Muscle of back (tissue), 11 donors: ENCODE results near the gene ERBIN. TPM values are rescaled to one million over a fixed set of nuclear protein-coding genes. Genes with fewer than 3 reads are reported as not detected.

Experiments
- DNase-seq, 3 donors: peaks; one replicate each; pipeline versions ENCODE4 v3.0.0 to v3.0.0-alpha.2; 2013
- polyA plus RNA-seq, 10 donors: library from polyadenylated mRNA; unstranded; fragments of 120-200 nt; gene quantifications; one replicate each; pipeline ENCODE4 v1.2.1, GENCODE V29; 2013; ENCODE audit not compliant: insufficient read length in 10 of 10

ERBIN gene
- polyA plus RNA-seq, 10 donors: 37.4 to 53.0 (median 49.6) TPM

DNA sequence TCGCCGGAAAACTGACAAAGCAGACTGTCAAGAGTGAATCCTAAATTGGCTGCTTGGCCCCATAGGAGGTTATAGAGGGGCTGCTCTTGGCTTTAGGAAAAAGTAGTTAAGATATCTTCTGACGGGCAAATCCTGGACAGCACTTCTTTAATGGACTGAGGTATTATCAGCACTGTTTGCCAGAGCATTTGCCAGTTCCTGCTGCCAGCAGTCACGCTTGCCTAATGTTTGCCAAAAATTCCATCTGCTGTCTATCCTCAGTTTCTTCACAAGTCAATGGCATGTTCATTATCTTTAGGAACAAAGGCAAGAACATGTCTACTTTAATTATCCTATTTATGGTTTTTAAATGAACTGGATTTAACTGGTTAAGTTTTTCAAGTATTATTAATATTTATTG, 191.9 kb downstream of the ERBIN start:
- no peak for DNase-seq

DNA sequence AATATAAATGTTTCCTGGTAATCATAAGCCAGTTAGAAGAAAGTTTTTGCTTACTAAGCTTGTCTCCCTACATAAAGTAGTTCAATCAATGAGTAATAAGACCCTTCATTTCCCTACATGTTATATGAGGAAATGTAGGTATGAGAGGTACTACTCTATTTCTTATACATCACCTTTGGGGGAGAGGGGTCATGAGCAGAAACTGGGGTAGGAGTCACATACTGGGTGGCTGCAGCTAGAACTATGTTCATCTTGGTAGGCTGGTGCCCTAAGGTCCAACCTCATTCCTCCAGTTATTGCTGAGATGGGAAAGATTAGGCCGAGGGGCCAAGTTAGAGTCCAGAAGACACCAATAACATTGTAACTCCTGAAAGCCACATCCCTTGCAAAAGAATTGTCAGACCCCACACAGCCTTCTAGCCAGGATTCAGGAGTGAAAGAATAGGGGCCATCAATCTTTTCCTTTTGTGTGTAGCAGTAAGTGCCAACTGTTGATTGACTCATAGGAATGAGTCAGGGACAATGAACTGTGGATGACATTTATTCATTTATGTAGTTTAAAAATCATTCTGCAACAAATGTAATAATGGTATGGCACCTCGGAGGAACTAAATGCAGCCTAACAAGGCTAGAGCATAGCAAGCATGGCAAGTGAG, 196.1 kb downstream of the ERBIN start:
- no peak for DNase-seq

DNA sequence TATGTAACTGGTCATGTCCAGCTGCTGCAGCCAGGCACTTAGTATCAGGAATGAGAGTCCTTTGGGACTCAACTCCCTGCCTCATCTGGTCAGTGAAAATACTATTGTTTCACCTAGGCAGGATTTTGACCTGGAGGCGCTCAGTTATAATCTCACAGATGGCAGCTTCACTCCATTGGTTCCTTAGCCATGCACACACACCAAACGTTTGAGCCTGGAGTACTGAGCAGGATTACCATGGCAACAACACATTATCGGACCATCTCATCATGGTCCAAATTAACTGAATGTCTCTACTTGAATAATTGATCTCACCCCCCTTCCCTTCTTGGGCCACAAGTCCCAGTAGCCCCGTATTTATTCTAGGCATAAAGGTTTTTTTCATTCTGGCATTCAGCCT, 202.8 kb downstream of the ERBIN start:
- DNase-seq: no peak

DNA sequence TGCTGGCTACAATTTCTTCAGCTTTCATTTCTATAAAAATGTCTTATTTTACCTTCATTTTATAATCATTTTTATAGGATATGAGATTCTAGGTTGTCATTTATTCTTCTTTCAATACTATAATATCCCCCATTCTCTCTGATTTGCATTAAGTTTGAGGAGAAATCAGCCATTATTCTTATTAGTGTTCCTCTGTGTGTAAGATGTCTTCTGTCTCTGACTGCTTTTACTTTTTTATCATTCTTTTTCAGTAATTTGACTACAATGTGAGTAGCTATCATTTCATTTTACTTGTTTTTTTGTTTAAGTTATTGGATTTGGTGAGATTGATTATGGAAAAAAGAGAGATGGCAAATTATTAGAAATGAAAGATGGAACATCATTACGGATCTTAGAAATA, 204.1 kb downstream of the ERBIN start:
- DNase-seq: no peak

Other genes with a start within 250 kb of the ERBIN start
- gene SGTB, start 204.5 kb upstream of the ERBIN start, polyA plus RNA-seq: 10 to 100 TPM in 2 of 10 donors, 1 to 10 TPM in 8; 6.4 to 12.1 (median 8.7) TPM
- gene NLN, start 204.4 kb upstream of the ERBIN start, polyA plus RNA-seq: 10 to 100 TPM; 14.2 to 26.6 (median 17.7) TPM
- gene SREK1, start 217.7 kb downstream of the ERBIN start, polyA plus RNA-seq: 10 to 100 TPM; 60.8 to 96.3 (median 79.8) TPM